ENCODE results near the gene COL28A1. TPM values are rescaled to one million over a fixed set of nuclear protein-coding genes. Genes with fewer than 3 reads are reported as not detected.

Gene COL28A1
- polyA plus RNA-seq, 1 experiment = 0.04 TPM

- POLR2A ChIA-PET = no interaction called here
- TF ChIP-seq, protein P1, sequence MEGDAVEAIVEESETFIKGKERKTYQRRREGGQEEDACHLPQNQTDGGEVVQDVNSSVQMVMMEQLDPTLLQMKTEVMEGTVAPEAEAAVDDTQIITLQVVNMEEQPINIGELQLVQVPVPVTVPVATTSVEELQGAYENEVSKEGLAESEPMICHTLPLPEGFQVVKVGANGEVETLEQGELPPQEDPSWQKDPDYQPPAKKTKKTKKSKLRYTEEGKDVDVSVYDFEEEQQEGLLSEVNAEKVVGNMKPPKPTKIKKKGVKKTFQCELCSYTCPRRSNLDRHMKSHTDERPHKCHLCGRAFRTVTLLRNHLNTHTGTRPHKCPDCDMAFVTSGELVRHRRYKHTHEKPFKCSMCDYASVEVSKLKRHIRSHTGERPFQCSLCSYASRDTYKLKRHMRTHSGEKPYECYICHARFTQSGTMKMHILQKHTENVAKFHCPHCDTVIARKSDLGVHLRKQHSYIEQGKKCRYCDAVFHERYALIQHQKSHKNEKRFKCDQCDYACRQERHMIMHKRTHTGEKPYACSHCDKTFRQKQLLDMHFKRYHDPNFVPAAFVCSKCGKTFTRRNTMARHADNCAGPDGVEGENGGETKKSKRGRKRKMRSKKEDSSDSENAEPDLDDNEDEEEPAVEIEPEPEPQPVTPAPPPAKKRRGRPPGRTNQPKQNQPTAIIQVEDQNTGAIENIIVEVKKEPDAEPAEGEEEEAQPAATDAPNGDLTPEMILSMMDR (IDR thresholded peaks at IDR 0.05; ENCODE audit: insufficient read depth, low read depth, low read length) = no peak
- no peak for DNase-seq (ENCODE audit: low read depth)
- CTCF ChIA-PET = interaction anchor here (0.5 to 10.3 kb wide), 4 partner anchors 10 to 323 kb away, joined by 3 to 163 read pairs (median 30); partner anchors contain the start of gene COL28A1
- Histone ChIP-seq H3K36me3 (ENCODE audit: control insufficient read depth, insufficient read depth, low read length) (no peaks in the 10 kb centered on the region), H3K4me3 (ENCODE audit: low read depth, low read length) (no peak overlapping the region), H3K27me3 (ENCODE audit: control insufficient read depth, insufficient read depth, low read length) (no peaks in the 10 kb centered on the region)
Observed at GRCh38 chr7:7426676-7427075, 109.0 kb downstream of the COL28A1 start.

DNA sequence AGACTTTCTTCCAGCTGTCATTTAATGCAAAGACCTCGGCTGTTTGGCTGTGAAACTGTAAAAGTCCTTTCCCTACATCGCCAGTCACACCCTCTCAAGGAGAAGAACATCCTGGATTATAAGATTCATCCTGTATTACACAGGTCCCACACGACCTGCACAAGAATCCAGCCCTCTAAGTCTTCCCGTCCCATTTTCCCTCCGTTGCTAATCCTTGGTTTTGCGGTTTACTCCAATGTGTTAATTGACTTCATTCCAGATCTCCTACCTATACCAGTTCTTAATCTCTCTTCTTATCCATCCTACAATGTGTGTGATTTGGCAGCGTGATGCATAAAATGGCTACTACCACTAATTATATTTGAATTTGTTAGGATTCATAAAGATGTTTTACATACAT, 110.4 kb downstream of the COL28A1 start:
- Histone ChIP-seq H3K27me3 (ENCODE audit: control insufficient read depth, insufficient read depth, low read length) (no peaks in the 10 kb centered on the region), H3K4me3 (ENCODE audit: low read depth, low read length) (no peak overlapping the region), H3K36me3 (ENCODE audit: control insufficient read depth, insufficient read depth, low read length) (no peaks in the 10 kb centered on the region)
- POLR2A ChIA-PET = no interaction called here
- CTCF ChIA-PET = interaction anchor here (0.7 to 10.3 kb wide), 20 partner anchors 10 to 796 kb away, joined by 3 to 163 read pairs (median 5); partner anchors contain the start of gene COL28A1
- DNase-seq (ENCODE audit: low read depth) = no peak
- TF ChIP-seq, protein P1 (IDR thresholded peaks at IDR 0.05; ENCODE audit: insufficient read depth, low read depth, low read length) = no peak

- no peak for DNase-seq (ENCODE audit: low read depth)
- TF ChIP-seq, protein P1 (IDR thresholded peaks at IDR 0.05; ENCODE audit: insufficient read depth, low read depth, low read length) = peak; percentile 89
- H3K4me3 ChIP-seq (ENCODE audit: low read depth, low read length) = peak overlapping the region; percentile 41
- ChIA-PET CTCF (interaction anchor here (0.6 to 10.3 kb wide), 28 partner anchors 9 to 872 kb away, joined by 3 to 163 read pairs (median 5); partner anchors contain the start of genes C1GALT1 and COL28A1), POLR2A (no interaction called here)
- H3K27me3 ChIP-seq (ENCODE audit: control insufficient read depth, insufficient read depth, low read length) = no peaks in the 10 kb centered on the region
- no peaks in the 10 kb centered on the region for H3K36me3 ChIP-seq (ENCODE audit: control insufficient read depth, insufficient read depth, low read length)
Observed at GRCh38 chr7:7424151-7424873, 111.4 kb downstream of the COL28A1 start.

GRCh38 chr7:7422641-7423040, 113.0 kb downstream of the COL28A1 start:
- Histone ChIP-seq H3K4me3 (ENCODE audit: low read depth, low read length) (no peak overlapping the region), H3K36me3 (ENCODE audit: control insufficient read depth, insufficient read depth, low read length) (no peaks in the 10 kb centered on the region), H3K27me3 (ENCODE audit: control insufficient read depth, insufficient read depth, low read length) (no peaks in the 10 kb centered on the region)
- CTCF ChIA-PET = interaction anchor here (0.6 to 10.3 kb wide), 4 partner anchors 12 to 495 kb away, joined by 3 to 163 read pairs (median 33); partner anchors contain the start of gene COL28A1
- TF ChIP-seq, protein P1 (IDR thresholded peaks at IDR 0.05; ENCODE audit: insufficient read depth, low read depth, low read length) = no peak
- POLR2A ChIA-PET = no interaction called here
- no peak for DNase-seq (ENCODE audit: low read depth)

DNA sequence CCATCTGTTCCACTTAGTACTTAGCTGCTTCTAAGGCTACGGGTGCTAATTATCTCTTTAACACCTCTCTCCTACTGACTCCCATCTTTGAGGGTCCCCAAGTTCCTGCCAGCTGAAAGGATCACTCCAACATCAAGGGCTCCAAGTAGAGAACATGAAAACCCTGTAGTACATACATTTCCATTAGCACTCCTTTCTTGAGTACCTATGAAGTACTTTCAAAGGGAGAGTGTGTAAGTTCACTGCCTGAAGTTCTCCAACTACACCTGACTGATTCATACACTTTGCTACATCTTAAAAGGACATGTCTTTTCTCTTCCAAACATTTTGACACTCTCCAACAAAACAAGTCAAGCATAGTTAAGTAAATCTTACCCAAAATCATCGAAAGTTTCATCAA, 113.8 kb downstream of the COL28A1 start:
- ChIA-PET POLR2A (no interaction called here), CTCF (interaction anchor here (6.8 to 10.3 kb wide), 2 partner anchors 116 to 318 kb away, joined by 55 to 163 read pairs; partner anchors contain the start of gene COL28A1)
- H3K36me3 ChIP-seq (ENCODE audit: control insufficient read depth, insufficient read depth, low read length) = no peaks in the 10 kb centered on the region
- H3K27me3 ChIP-seq (ENCODE audit: control insufficient read depth, insufficient read depth, low read length) = no peaks in the 10 kb centered on the region
- DNase-seq (ENCODE audit: low read depth) = no peak
- no peak overlapping the region for H3K4me3 ChIP-seq (ENCODE audit: low read depth, low read length)
- TF ChIP-seq, protein P1 (IDR thresholded peaks at IDR 0.05; ENCODE audit: insufficient read depth, low read depth, low read length) = no peak

All from BJ (cell line).